B cell (primary cell): ENCODE measurements around the gene KCTD10. TPM values are rescaled to one million over a fixed set of nuclear protein-coding genes. Genes with fewer than 3 reads are reported as not detected.

Experiments used
- ATAC-seq: fragments of 200-7000 bp; cut with Tn5 transposase; one replicate; pipeline ENCODE4 v1.10.0; 2021; ENCODE audit warnings: low read depth, mild to moderate bottlenecking, moderate number of reproducible peaks, moderate library complexity
- CTCF ChIA-PET: fragments of 350-600 bp; sonication (Branson Sonifier 250); formaldehyde crosslinking; loops from one replicate; lab custom pipeline; 2021; ENCODE audit warnings: antibody characterized with exemption, inconsistent platforms; lab: Charles Lee
- POLR2A ChIA-PET: fragments of 350-600 bp; sonication (Branson Sonifier 250); formaldehyde crosslinking; loops from one replicate; lab custom pipeline; 2021; ENCODE audit warnings: antibody characterized with exemption; lab: Charles Lee
- DNase-seq: peaks from one replicate; pipeline ENCODE4 v3.0.0; 2013
- H2AFZ ChIP-seq: 2 replicates; pipeline ENCODE4 v1.6.1; 2012; ENCODE audit warnings: mild to moderate bottlenecking, low read depth, low read length; ENCODE audit not compliant: insufficient read depth, poor library complexity, severe bottlenecking
- H3K27ac ChIP-seq, 2 donors: 1 replicate in 1 of 2; 2 replicates in 1 of 2; pipeline ENCODE4 v1.5.1; 2012 to 2013; ENCODE audit warnings: low read length in 2 of 2, mild to moderate bottlenecking in 2 of 2, moderate library complexity in 1 of 2
- H3K27me3 ChIP-seq, 4 experiments: fragments of 200-600 bp in 1 of 4; sonication (generic) in 1 of 4; replicated peaks in 1 of 4; 1 replicate in 2 of 4; 2 replicates in 2 of 4; pipeline versions ENCODE4 v1.6.1 to v1.7.0; 2013 to 2016; ENCODE audit warnings: low read length in 3 of 4, mild to moderate bottlenecking in 2 of 4, mixed read lengths in 1 of 4, moderate library complexity in 1 of 4; ENCODE audit not compliant: insufficient read depth in 4 of 4, control insufficient read depth in 3 of 4; ENCODE audit errors: control extremely low read depth in 1 of 4
- H3K36me3 ChIP-seq, 2 experiments: replicated peaks in 1 of 2; 1 replicate in 1 of 2; 2 replicates in 1 of 2; pipeline versions ENCODE4 v1.6.1 to v1.7.1; 2013; ENCODE audit warnings: low read length in 1 of 2; ENCODE audit not compliant: insufficient read depth in 2 of 2, control insufficient read depth in 1 of 2; ENCODE audit errors: control extremely low read depth in 1 of 2, extremely low read depth in 1 of 2
- H3K4me1 ChIP-seq, 2 donors: fragments of 200-600 bp in 1 of 2; sonication (generic) in 1 of 2; 1 replicate in 1 of 2; 2 replicates in 1 of 2; pipeline versions ENCODE4 v1.5.1 to v1.6.1; 2013 to 2017; ENCODE audit warnings: low read length in 2 of 2; ENCODE audit not compliant: control insufficient read depth in 2 of 2, insufficient read depth in 2 of 2
- H3K4me2 ChIP-seq: replicated peaks from 2 replicates; pipeline ENCODE3; 2012; ENCODE audit warnings: mild to moderate bottlenecking, low read depth, low read length; ENCODE audit not compliant: poor library complexity, severe bottlenecking
- H3K4me3 ChIP-seq, 5 experiments: fragments of 200-600 bp in 1 of 5; sonication (generic) in 1 of 5; 1 replicate in 3 of 5; 2 replicates in 2 of 5; pipeline versions ENCODE4 v1.5.1 to v1.7.0; 2011 to 2016; ENCODE audit warnings: low read length in 4 of 5, mild to moderate bottlenecking in 4 of 5, low read depth in 2 of 5, control low read depth in 1 of 5, moderate library complexity in 1 of 5; ENCODE audit not compliant: insufficient read depth in 1 of 5; ENCODE audit errors: control extremely low read depth in 1 of 5, extremely low read depth in 1 of 5
- H3K79me2 ChIP-seq: fragments of 200-600 bp; sonication (generic); one replicate; pipeline ENCODE4 v1.6.0; 2016; ENCODE audit warnings: low read length; ENCODE audit not compliant: control insufficient read depth, insufficient read depth
- H3K9ac ChIP-seq: fragments of 200-600 bp; sonication (generic); 2 replicates; pipeline ENCODE4 v1.6.1; 2017; ENCODE audit warnings: mild to moderate bottlenecking, low read length, moderate library complexity
- H3K9me3 ChIP-seq, 3 donors: one replicate each; pipeline versions ENCODE4 v1.6.1 to v1.7.1; 2013; ENCODE audit warnings: low read length in 2 of 3; ENCODE audit not compliant: control insufficient read depth in 2 of 3, insufficient read depth in 1 of 3; ENCODE audit errors: control extremely low read depth in 1 of 3
- H4K20me1 ChIP-seq: 2 replicates; pipeline ENCODE4 v1.6.0; 2012; ENCODE audit warnings: mild to moderate bottlenecking, low read length; ENCODE audit not compliant: insufficient read depth, control insufficient read depth, poor library complexity, severe bottlenecking
- H3K27ac Mint-ChIP-seq: one replicate; pipeline ENCODE4 v1.8.0; 2021; ENCODE audit warnings: mixed read lengths
- H3K27me3 Mint-ChIP-seq: one replicate; pipeline ENCODE4 v1.8.0; 2021; ENCODE audit warnings: mixed read lengths
- H3K4me1 Mint-ChIP-seq: one replicate; pipeline ENCODE4 v1.8.0; 2021; ENCODE audit warnings: mixed read lengths
- H3K4me3 Mint-ChIP-seq: one replicate; pipeline ENCODE4 v1.8.0; 2021; ENCODE audit warnings: mixed read lengths
- H3K9me3 Mint-ChIP-seq: one replicate; pipeline ENCODE4 v1.8.0; 2022; ENCODE audit warnings: mixed read lengths; ENCODE audit not compliant: insufficient read depth
- CTCF ChIP-seq: fragments of 200-600 bp; IDR thresholded peaks from one replicate; pipeline ENCODE4 v1.8.0; 2022; ENCODE audit warnings: antibody characterized with exemption, mild to moderate bottlenecking
- EZH2 ChIP-seq: IDR thresholded peaks from 2 replicates; pipeline ENCODE4 v1.6.1; 2012; ENCODE audit warnings: borderline replicate concordance, low read depth, mild to moderate bottlenecking, moderate library complexity, low read length; ENCODE audit not compliant: insufficient read depth, poor library complexity, severe bottlenecking
- WGBS: methylation state at CpG from one replicate; pipeline ENCODE4 v1.1.5; 2013; ENCODE audit warnings: missing lambda C conversion rate; ENCODE audit not compliant: insufficient coverage; 5-methylcytosine and 5-hydroxymethylcytosine counted together
- intact Hi-C: fragments of 100-400 bp; cut with micrococcal nuclease; formaldehyde crosslinking; loops from one replicate; pipeline ENCODE4 v1.10.0; 2022
- polyA plus RNA-seq: library from polyadenylated mRNA; depleted of rRNA; stranded (reverse); fragments of >200 nt; gene quantifications from 2 replicates; pipeline ENCODE4 v1.2.3, GENCODE V29; 2012
- total RNA-seq, 2 donors: library from RNA; stranded (reverse); fragments of 120-200 nt in 1 of 2; gene quantifications; 1 replicate in 1 of 2; 2 replicates in 1 of 2; pipeline versions ENCODE4 v1.2.3 to v1.2.4, GENCODE V29; 2013 to 2022

The KCTD10 gene
- total and polyA plus RNA-seq, 2 donors (not counting 1 experiment from before 2014, with no cell fraction given), result 15.4 to 30.9 TPM

GRCh38 chr12:109443794-109444193, 33.3 kb downstream of the KCTD10 start:
- no peaks in the 10 kb centered on the region for H3K27me3 ChIP-seq
- DNase-seq (no peak), ATAC-seq (no peak)
- no peak overlapping the region for H3K27ac ChIP-seq
- no peaks in the 10 kb centered on the region for H3K27me3 Mint-ChIP-seq
- no peaks in the 10 kb centered on the region for H3K4me1 ChIP-seq
- no peaks in the 10 kb centered on the region for H3K79me2 ChIP-seq
- H3K9ac ChIP-seq, result no peak overlapping the region
- H3K4me3 ChIP-seq, result no peak overlapping the region
- no peak overlapping the region for H3K4me2 ChIP-seq
- CTCF ChIA-PET, result interaction anchor here (0.6 to 1.5 kb wide), 2 partner anchors 11 to 16 kb away, joined by 4 read pairs; no protein-coding TSS in a partner anchor
- no peaks in the 10 kb centered on the region for H4K20me1 ChIP-seq
- intact Hi-C loops, result no loop called here
- 95% methylated on average over 5 of the region's 5 CpGs for WGBS
- no peaks in the 10 kb centered on the region for H3K4me1 Mint-ChIP-seq
- H3K9me3 ChIP-seq, result no peaks in the 10 kb centered on the region
- peaks cover 0 to 18% of the 10 kb centered on the region in 2 experiments for H3K36me3 ChIP-seq
- POLR2A ChIA-PET, result no interaction called here
- H3K4me3 Mint-ChIP-seq, result no peak overlapping the region
- no peaks in the 10 kb centered on the region for H3K9me3 Mint-ChIP-seq
- no peak overlapping the region for H3K27ac Mint-ChIP-seq
- no peak for TF ChIP-seq EZH2
- no peak for TF ChIP-seq CTCF
- no peak overlapping the region for H2AFZ ChIP-seq

- POLR2A ChIA-PET, result no interaction called here
- DNase-seq, result no peak
- CTCF ChIA-PET, result no interaction called here
These were observed 36.1 kb downstream of the KCTD10 start for GRCh38 chr12:109440851-109441490.

More at GRCh38 chr12:109440851-109441490, 36.1 kb downstream of the KCTD10 start:
- Histone ChIP-seq H3K4me3 (no peak overlapping the region), H3K4me2 (no peak overlapping the region), H4K20me1 (no peaks in the 10 kb centered on the region), H2AFZ (no peak overlapping the region), H3K27me3 (no peaks in the 10 kb centered on the region), H3K79me2 (no peaks in the 10 kb centered on the region), H3K9ac (no peak overlapping the region), H3K27ac (no peak overlapping the region), H3K4me1 (no peaks in the 10 kb centered on the region), H3K36me3 (no peaks in the 10 kb centered on the region), H3K9me3 (no peaks in the 10 kb centered on the region)
- 93% methylated on average over 5 of the region's 9 CpGs for WGBS
- TF ChIP-seq CTCF, result no peak
- no peak for TF ChIP-seq EZH2
- Mint-ChIP-seq H3K4me3 (no peak overlapping the region), H3K27me3 (no peaks in the 10 kb centered on the region), H3K27ac (no peak overlapping the region), H3K4me1 (no peaks in the 10 kb centered on the region), H3K9me3 (no peaks in the 10 kb centered on the region)
- intact Hi-C loops, result no loop called here
- no peak for ATAC-seq
